Activated CD4-positive, alpha-beta T cell treated with anti-CD3 and anti-CD28 coated beads, Interleukin-2, amount 10 ng/mL, durations not matched to agents 7 days and 5 days (primary cell): ENCODE measurements around the gene ASB5. TPM values are rescaled to one million over a fixed set of nuclear protein-coding genes. Genes with fewer than 3 reads are reported as not detected.

Experiments used
- CTCF ChIA-PET: fragments of 350-600 bp; sonication (Branson Sonifier 250); formaldehyde crosslinking; loops from one replicate; lab custom pipeline; 2021; ENCODE audit warnings: antibody characterized with exemption; lab: Charles Lee
- POLR2A ChIA-PET: fragments of 350-600 bp; sonication (Branson Sonifier 250); formaldehyde crosslinking; loops from one replicate; lab custom pipeline; 2021; ENCODE audit warnings: antibody characterized with exemption; lab: Charles Lee
- DNase-seq: peaks from one replicate; pipeline ENCODE4 v3.0.0-alpha.2; 2020
- H3K27ac Mint-ChIP-seq: one replicate; pipeline ENCODE4 v1.8.0; 2021; ENCODE audit warnings: mild to moderate bottlenecking, moderate library complexity, mixed read lengths
- H3K27me3 Mint-ChIP-seq: one replicate; pipeline ENCODE4 v1.8.0; 2021; ENCODE audit warnings: mixed read lengths
- H3K36me3 Mint-ChIP-seq: one replicate; pipeline ENCODE4 v1.8.0; 2021; ENCODE audit warnings: low read depth, mixed read lengths
- H3K4me1 Mint-ChIP-seq: one replicate; pipeline ENCODE4 v1.8.0; 2021; ENCODE audit warnings: mixed read lengths
- H3K4me3 Mint-ChIP-seq: one replicate; pipeline ENCODE4 v1.8.0; 2021; ENCODE audit warnings: mild to moderate bottlenecking, moderate library complexity, mixed read lengths
- H3K9me3 Mint-ChIP-seq: one replicate; pipeline ENCODE4 v1.8.0; 2021; ENCODE audit warnings: mixed read lengths
- total RNA-seq, 2 experiments: library from RNA; stranded (reverse); gene quantifications; one replicate each; pipeline ENCODE4 v1.2.3, GENCODE V29; 2021

ASB5 gene
- total RNA-seq, 2 experiments from 2014 or later: not detected

GRCh38 chr4:176273736-176274135, 4.7 kb upstream of the ASB5 start:
- POLR2A ChIA-PET: no interaction called here

GRCh38 chr4:176272799-176273198, 3.8 kb upstream of the ASB5 start:
- H3K36me3 Mint-ChIP-seq: no peaks in the 10 kb centered on the region
- H3K4me1 Mint-ChIP-seq: no peaks in the 10 kb centered on the region
- peaks cover 5% of the 10 kb centered on the region for H3K27me3 Mint-ChIP-seq
- no peak for DNase-seq
- H3K27ac Mint-ChIP-seq: no peak overlapping the region
- ChIA-PET POLR2A (no interaction called here), CTCF (interaction anchor here (0.9 kb wide), 1 partner anchor 11 kb away, joined by 3 read pairs; no protein-coding TSS in a partner anchor)
- H3K4me3 Mint-ChIP-seq: no peak overlapping the region
- no peaks in the 10 kb centered on the region for H3K9me3 Mint-ChIP-seq

More at GRCh38 chr4:176273736-176274135, 4.7 kb upstream of the ASB5 start:
- H3K4me1 Mint-ChIP-seq: no peaks in the 10 kb centered on the region
- no peak overlapping the region for H3K4me3 Mint-ChIP-seq
- H3K27me3 Mint-ChIP-seq: peaks cover 5% of the 10 kb centered on the region
- no peak for DNase-seq
- no peaks in the 10 kb centered on the region for H3K36me3 Mint-ChIP-seq
- H3K27ac Mint-ChIP-seq: no peak overlapping the region
- H3K9me3 Mint-ChIP-seq: no peaks in the 10 kb centered on the region
- CTCF ChIA-PET: interaction anchor here (0.5 to 0.9 kb wide), 2 partner anchors 12 to 343 kb away, joined by 3 to 5 read pairs; no protein-coding TSS in a partner anchor

GRCh38 chr4:176271749-176272148, 2.7 kb upstream of the ASB5 start:
- Mint-ChIP-seq H3K27me3 (peaks cover 5% of the 10 kb centered on the region), H3K36me3 (no peaks in the 10 kb centered on the region), H3K27ac (no peak overlapping the region), H3K4me3 (no peak overlapping the region), H3K4me1 (no peaks in the 10 kb centered on the region), H3K9me3 (no peaks in the 10 kb centered on the region)
- CTCF ChIA-PET: no interaction called here
- DNase-seq: no peak
- POLR2A ChIA-PET: no interaction called here

GRCh38 chr4:176270669-176271068, 1.6 kb upstream of the ASB5 start:
- Mint-ChIP-seq H3K36me3 (no peaks in the 10 kb centered on the region), H3K4me1 (no peaks in the 10 kb centered on the region), H3K27me3 (peaks cover 5% of the 10 kb centered on the region), H3K4me3 (no peak overlapping the region), H3K27ac (no peak overlapping the region), H3K9me3 (no peaks in the 10 kb centered on the region)
- no peak for DNase-seq
- POLR2A ChIA-PET: no interaction called here
- CTCF ChIA-PET: no interaction called here

- peaks cover 3% of the 10 kb centered on the region for H3K27me3 Mint-ChIP-seq
- no peaks in the 10 kb centered on the region for H3K9me3 Mint-ChIP-seq
- H3K36me3 Mint-ChIP-seq: no peaks in the 10 kb centered on the region
- no peak overlapping the region for H3K4me3 Mint-ChIP-seq
- ChIA-PET CTCF (no interaction called here), POLR2A (no interaction called here)
- no peak for DNase-seq
- H3K27ac Mint-ChIP-seq: no peak overlapping the region
- H3K4me1 Mint-ChIP-seq: no peaks in the 10 kb centered on the region
These were observed 3.0 kb downstream of the ASB5 start for GRCh38 chr4:176266026-176266425.

GRCh38 chr4:176262243-176262642, 6.8 kb downstream of the ASB5 start:
- no peaks in the 10 kb centered on the region for H3K9me3 Mint-ChIP-seq
- POLR2A ChIA-PET: no interaction called here
- CTCF ChIA-PET: interaction anchor here (0.6 kb wide), 1 partner anchor 92 kb away, joined by 6 read pairs; no protein-coding TSS in a partner anchor
- H3K4me1 Mint-ChIP-seq: no peaks in the 10 kb centered on the region
- peaks cover 2% of the 10 kb centered on the region for H3K27me3 Mint-ChIP-seq
- no peak overlapping the region for H3K27ac Mint-ChIP-seq
- no peaks in the 10 kb centered on the region for H3K36me3 Mint-ChIP-seq
- no peak for DNase-seq
- H3K4me3 Mint-ChIP-seq: no peak overlapping the region

GRCh38 chr4:176261481-176261880, 7.5 kb downstream of the ASB5 start:
- no peaks in the 10 kb centered on the region for H3K9me3 Mint-ChIP-seq
- CTCF ChIA-PET: interaction anchor here (0.9 kb wide), 1 partner anchor 12 kb away, joined by 3 read pairs; no protein-coding TSS in a partner anchor
- no peak for DNase-seq
- H3K27ac Mint-ChIP-seq: no peak overlapping the region
- no peak overlapping the region for H3K4me3 Mint-ChIP-seq
- POLR2A ChIA-PET: no interaction called here
- H3K4me1 Mint-ChIP-seq: no peaks in the 10 kb centered on the region
- H3K27me3 Mint-ChIP-seq: peaks cover 2% of the 10 kb centered on the region
- H3K36me3 Mint-ChIP-seq: no peaks in the 10 kb centered on the region

GRCh38 chr4:176261018-176261417, 8.0 kb downstream of the ASB5 start:
- CTCF ChIA-PET: interaction anchor here (0.9 kb wide), 1 partner anchor 12 kb away, joined by 3 read pairs; no protein-coding TSS in a partner anchor
- H3K36me3 Mint-ChIP-seq: no peaks in the 10 kb centered on the region
- DNase-seq: no peak
- no peak overlapping the region for H3K27ac Mint-ChIP-seq
- no peaks in the 10 kb centered on the region for H3K9me3 Mint-ChIP-seq
- H3K4me3 Mint-ChIP-seq: no peak overlapping the region
- no peaks in the 10 kb centered on the region for H3K4me1 Mint-ChIP-seq
- POLR2A ChIA-PET: no interaction called here
- H3K27me3 Mint-ChIP-seq: peaks cover 2% of the 10 kb centered on the region

- H3K9me3 Mint-ChIP-seq: no peaks in the 10 kb centered on the region
- no peak overlapping the region for H3K27ac Mint-ChIP-seq
- H3K4me3 Mint-ChIP-seq: no peak overlapping the region
- CTCF ChIA-PET: no interaction called here
- no peak for DNase-seq
- no peaks in the 10 kb centered on the region for H3K36me3 Mint-ChIP-seq
- H3K27me3 Mint-ChIP-seq: peaks cover 5% of the 10 kb centered on the region
- no peaks in the 10 kb centered on the region for H3K4me1 Mint-ChIP-seq
- POLR2A ChIA-PET: no interaction called here
These were observed 9.5 kb downstream of the ASB5 start for GRCh38 chr4:176259330-176260090.

GRCh38 chr4:176258135-176258534, 10.9 kb downstream of the ASB5 start:
- no peak for DNase-seq
- no peaks in the 10 kb centered on the region for H3K4me1 Mint-ChIP-seq
- ChIA-PET POLR2A (no interaction called here), CTCF (no interaction called here)
- H3K4me3 Mint-ChIP-seq: no peak overlapping the region
- H3K36me3 Mint-ChIP-seq: no peaks in the 10 kb centered on the region
- no peaks in the 10 kb centered on the region for H3K9me3 Mint-ChIP-seq
- peaks cover 5% of the 10 kb centered on the region for H3K27me3 Mint-ChIP-seq
- no peak overlapping the region for H3K27ac Mint-ChIP-seq

GRCh38 chr4:176256921-176257320, 12.1 kb downstream of the ASB5 start:
- Mint-ChIP-seq H3K9me3 (no peaks in the 10 kb centered on the region), H3K4me3 (no peak overlapping the region), H3K27ac (no peak overlapping the region), H3K27me3 (peaks cover 5% of the 10 kb centered on the region), H3K36me3 (no peaks in the 10 kb centered on the region), H3K4me1 (no peaks in the 10 kb centered on the region)
- CTCF ChIA-PET: no interaction called here
- DNase-seq: no peak
- POLR2A ChIA-PET: no interaction called here

- POLR2A ChIA-PET: interaction anchor here (0.6 kb wide), 1 partner anchor 76 kb away, joined by 5 read pairs; no protein-coding TSS in a partner anchor
- H3K9me3 Mint-ChIP-seq: no peaks in the 10 kb centered on the region
- no peaks in the 10 kb centered on the region for H3K27me3 Mint-ChIP-seq
- no peak overlapping the region for H3K27ac Mint-ChIP-seq
- H3K4me3 Mint-ChIP-seq: no peak overlapping the region
- H3K36me3 Mint-ChIP-seq: no peaks in the 10 kb centered on the region
- DNase-seq: no peak
- CTCF ChIA-PET: no interaction called here
- no peaks in the 10 kb centered on the region for H3K4me1 Mint-ChIP-seq
These were observed 26.2 kb downstream of the ASB5 start for GRCh38 chr4:176242764-176243347.

GRCh38 chr4:176241703-176242102, 27.3 kb downstream of the ASB5 start:
- ChIA-PET CTCF (no interaction called here), POLR2A (no interaction called here)
- Mint-ChIP-seq H3K9me3 (no peaks in the 10 kb centered on the region), H3K27ac (no peak overlapping the region), H3K4me1 (no peaks in the 10 kb centered on the region), H3K27me3 (no peaks in the 10 kb centered on the region), H3K36me3 (no peaks in the 10 kb centered on the region), H3K4me3 (no peak overlapping the region)
- no peak for DNase-seq
